COLO668 (cell line): ENCODE results near the gene HBA1.
A peak's percentile ranks its signal among the peaks of the same experiment; 100 is the strongest.
"Not testable (repeated sequence)": the region's sequence is repeated elsewhere in the genome, so short reads cannot be mapped to it uniquely, and the experiment has no call there.

Experiments
- DNase-seq: peaks from one replicate; lab custom pipeline; 2025; ENCODE audit not compliant: unreplicated experiment; lab: John Stamatoyannopoulos, UW

Gene HBA1

GRCh38 chr16:173928-174769 is 2.3 kb upstream of the HBA1 start:
- not testable (repeated sequence) for DNase-seq

- DNase-seq = no peak
Observed at GRCh38 chr16:175011-175949, 1.2 kb upstream of the HBA1 start.

GRCh38 chr16:176006-176405 is 474 bp upstream of the HBA1 start:
- DNase-seq = not testable (repeated sequence)

- DNase-seq = no peak
Observed at GRCh38 chr16:177394-177822, 928 bp downstream of the HBA1 start.

DNA sequence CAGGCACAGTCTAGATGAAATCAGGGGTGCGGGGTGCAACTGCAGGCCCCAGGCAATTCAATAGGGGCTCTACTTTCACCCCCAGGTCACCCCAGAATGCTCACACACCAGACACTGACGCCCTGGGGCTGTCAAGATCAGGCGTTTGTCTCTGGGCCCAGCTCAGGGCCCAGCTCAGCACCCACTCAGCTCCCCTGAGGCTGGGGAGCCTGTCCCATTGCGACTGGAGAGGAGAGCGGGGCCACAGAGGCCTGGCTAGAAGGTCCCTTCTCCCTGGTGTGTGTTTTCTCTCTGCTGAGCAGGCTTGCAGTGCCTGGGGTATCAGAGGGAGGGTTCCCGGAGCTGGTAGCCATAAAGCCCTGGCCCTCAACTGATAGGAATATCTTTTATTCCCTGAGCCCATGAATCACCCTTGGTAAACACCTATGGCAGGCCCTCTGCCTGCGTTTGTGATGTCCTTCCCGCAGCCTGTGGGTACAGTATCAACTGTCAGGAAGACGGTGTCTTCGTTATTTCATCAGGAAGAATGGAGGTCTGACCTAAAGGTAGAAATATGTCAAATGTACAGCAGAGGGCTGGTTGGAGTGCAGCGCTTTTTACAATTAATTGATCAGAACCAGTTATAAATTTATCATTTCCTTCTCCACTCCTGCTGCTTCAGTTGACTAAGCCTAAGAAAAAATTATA is 1.6 kb downstream of the HBA1 start:
- peak; percentile 59 for DNase-seq

- no peak for DNase-seq
Observed at GRCh38 chr16:178668-179015, 2.2 kb downstream of the HBA1 start.

DNA sequence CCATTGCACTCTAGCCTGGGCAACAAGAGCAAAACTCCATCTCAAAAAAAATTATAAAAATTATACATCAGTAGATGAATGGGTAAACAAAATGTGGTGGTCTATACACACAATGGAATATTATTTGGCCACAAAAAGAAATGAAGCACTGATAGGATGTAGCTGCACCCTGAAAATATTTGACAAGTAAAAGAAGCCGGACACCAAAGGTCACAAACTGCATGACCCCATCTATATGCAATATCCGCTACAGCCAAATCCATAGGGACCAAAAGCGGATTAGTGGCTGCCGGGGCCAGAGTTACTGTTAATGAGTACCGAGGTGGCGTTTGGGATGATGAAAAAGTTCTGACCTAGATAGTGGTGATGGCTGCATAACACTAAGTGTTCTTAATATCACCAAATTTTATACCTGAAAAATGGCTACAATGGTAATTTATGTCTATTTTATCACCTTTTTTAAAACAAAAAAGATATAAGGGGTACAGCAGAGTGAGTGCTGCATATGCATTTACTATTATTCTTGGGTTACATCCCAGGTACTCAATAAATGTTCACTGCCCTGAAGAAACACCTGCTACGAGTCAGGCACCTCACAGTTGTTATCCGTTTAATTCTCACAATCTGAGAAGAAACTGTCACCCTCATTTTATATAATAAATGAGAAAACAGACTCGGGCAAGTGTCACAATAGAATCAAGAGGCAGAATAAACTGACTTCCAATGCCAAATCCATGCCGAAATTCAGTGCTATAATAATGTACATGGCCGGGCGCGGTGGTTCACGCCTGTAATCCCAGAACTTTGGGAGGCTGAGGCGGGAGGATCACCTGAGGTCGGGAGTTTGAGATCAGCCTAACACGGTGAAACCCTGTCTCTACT is 3.0 kb downstream of the HBA1 start:
- no peak for DNase-seq

DNA sequence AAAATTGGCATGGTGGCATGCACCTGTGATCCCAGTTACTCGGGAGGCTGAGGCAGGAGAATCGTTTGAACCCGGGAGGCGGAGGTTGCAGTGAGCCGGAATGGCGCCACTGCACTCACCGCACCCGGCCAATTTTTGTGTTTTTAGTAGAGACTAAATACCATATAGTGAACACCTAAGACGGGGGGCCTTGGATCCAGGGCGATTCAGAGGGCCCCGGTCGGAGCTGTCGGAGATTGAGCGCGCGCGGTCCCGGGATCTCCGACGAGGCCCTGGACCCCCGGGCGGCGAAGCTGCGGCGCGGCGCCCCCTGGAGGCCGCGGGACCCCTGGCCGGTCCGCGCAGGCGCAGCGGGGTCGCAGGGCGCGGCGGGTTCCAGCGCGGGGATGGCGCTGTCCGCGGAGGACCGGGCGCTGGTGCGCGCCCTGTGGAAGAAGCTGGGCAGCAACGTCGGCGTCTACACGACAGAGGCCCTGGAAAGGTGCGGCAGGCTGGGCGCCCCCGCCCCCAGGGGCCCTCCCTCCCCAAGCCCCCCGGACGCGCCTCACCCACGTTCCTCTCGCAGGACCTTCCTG is 3.7 kb downstream of the HBA1 start, which contains the start of gene HBQ1:
TSS of gene HBQ1 (plus strand) at position 359 of the 575 bp plus-strand sequence. CDS start at position 387, 28 bp downstream.
- peak; percentile 23 for DNase-seq

DNA sequence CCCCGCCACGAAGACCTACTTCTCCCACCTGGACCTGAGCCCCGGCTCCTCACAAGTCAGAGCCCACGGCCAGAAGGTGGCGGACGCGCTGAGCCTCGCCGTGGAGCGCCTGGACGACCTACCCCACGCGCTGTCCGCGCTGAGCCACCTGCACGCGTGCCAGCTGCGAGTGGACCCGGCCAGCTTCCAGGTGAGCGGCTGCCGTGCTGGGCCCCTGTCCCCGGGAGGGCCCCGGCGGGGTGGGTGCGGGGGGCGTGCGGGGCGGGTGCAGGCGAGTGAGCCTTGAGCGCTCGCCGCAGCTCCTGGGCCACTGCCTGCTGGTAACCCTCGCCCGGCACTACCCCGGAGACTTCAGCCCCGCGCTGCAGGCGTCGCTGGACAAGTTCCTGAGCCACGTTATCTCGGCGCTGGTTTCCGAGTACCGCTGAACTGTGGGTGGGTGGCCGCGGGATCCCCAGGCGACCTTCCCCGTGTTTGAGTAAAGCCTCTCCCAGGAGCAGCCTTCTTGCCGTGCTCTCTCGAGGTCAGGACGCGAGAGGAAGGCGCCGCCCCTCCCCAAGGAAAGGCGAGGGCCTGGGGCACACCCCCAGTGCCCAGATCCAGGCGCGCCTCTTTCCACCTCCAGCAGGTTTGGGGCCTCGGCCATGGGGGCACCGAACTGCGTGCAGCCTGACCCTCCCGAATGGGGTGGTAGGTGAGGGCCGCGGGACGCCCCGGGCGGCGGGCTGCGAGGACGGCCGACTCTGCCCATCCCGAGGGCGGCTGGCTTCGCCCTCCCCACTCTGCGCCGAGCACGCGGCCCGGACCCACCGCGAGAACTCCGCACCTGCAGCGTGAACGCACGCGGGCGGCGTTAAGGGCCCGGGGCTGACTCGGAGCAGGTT is 4.4 kb downstream of the HBA1 start:
- peak; percentile 89 for DNase-seq

DNA sequence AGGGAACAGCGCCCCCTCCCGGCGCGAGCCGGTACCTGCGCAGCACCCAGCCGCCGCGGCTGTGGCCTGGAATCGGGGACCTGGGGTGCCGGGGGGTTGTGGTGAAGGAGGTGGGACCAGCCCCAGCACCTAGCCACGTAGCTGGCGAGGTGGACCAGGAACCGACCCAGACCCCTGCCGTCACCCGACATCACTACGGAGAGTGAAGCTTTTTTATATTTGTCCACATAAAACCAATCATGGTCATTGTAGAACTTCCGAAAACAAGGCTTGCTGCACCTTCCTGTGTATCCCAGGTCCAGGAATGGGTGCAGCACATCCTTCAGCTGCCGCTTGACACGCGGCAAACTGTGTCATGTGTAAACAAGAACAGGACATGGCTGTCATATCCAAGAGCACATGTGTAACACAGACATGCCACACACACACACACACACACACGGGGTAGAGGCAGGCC is 5.1 kb downstream of the HBA1 start:
- no peak for DNase-seq

DNA sequence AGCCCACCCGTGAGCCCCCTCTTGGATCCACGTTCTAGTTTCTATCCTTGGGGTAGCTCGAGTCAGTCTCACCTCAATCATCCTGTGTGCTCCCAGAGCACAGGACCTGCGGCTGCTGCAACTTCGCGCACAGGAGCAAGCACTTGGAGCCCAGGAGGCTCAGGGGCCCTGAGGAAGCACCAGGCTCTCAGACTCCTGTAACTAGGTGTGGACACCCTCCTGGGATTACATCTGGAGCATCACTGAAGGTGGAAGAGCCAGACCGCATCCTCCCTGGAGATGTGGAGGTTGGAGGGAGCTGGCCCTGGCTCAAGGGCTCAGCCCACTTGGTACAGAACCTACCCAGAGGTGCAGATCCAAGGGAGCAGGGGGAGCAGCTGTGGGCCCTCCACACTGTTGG is 6.5 kb downstream of the HBA1 start:
- DNase-seq = no peak

DNA sequence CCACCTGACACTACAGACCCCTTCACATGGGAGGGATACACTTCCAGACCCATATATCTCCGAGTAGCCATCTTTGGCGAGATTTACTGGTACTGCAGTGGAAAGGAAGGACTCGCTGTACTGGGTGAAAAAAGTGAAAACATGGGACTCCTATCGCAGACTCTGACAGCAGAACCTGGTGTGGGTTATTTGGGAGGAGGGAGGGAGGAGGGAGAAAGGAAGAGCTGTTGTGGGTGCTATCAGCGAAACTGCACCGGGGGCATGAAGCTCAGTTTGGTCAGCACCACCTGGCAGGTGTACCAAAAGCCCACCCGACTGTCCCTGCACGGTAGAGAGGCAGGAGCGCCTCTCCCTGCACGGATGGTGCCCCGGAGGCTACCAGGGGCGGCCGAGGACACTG is 8.7 kb downstream of the HBA1 start:
- DNase-seq = no peak

DNA sequence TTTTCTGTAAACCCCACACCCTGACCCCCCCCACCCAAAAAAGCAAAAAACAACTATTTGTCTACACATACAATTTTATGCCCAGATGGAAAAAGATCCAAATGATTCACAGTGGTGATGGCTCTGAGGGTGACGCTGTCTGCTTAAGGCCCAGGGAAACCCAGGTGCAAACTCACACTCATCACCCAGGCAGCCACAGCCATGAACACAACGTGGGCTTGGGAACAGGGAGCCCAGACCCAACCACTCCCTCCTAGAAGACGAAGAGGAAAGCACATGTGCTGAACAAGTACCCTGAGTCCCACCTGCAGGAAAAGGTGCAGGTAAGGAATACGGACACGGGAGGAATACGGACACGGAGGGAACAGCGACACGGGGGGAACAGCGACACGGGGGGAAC is 9.2 kb downstream of the HBA1 start:
- DNase-seq = no peak

DNA sequence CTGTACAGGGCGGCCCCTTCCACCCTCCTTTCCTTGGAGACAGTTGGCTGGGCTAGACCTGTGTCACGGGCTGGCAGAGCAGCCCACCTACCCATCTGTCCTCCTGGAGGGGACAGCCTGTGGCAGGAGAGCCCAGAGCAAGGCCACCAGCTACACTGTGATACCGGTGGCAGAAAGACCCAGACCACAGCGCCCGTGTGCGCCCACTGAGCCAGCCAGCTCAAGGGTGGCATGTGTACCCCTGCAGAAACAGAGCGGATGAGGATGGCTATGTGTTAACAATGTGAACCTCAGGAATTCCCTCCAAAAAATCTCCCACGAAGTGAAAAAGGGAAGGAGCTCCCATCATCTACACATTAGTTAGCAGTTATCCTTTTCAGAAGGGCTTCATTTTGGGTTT is 10.8 kb downstream of the HBA1 start:
- no peak for DNase-seq

DNA sequence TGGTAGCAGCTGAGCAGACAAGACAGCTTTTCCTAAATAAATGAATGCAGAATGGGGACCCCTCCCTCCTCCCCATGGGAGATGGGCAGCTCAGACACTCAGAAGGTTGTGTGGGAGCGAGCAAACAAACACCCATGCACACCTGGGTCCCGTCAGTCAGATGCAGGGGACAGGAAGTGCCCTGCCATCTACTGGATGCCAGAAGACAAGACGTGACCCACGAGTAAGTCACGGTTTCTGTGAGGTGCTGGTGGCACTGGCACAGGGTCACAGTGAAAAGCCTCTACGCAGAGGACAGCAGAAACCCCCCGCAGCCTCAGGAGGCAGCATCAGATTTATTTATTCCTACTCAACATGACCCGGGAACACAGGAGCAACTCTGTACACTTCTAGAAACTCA is 12.2 kb downstream of the HBA1 start:
- DNase-seq = no peak

GRCh38 chr16:189604-190186 is 13.2 kb downstream of the HBA1 start:
- DNase-seq = no peak

DNA sequence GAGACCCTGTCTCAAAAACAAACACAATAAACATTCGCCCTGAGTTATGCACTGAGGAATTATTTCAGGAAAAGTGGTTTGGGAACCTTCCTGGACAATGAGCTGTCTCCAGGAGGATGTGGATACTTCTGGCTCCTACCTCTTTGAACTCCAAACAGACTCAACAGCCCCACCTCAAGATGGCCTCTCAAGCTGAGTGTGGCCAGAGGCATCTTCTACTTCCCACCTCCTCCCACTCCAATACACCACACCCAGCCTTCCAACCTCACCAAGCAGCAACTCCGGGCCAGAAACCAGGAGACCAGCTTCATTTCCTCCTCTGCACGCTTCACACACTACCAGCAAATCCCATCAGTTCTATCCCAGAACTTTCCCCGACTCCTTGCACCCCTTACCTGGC is 15.4 kb downstream of the HBA1 start:
- no peak for DNase-seq

DNA sequence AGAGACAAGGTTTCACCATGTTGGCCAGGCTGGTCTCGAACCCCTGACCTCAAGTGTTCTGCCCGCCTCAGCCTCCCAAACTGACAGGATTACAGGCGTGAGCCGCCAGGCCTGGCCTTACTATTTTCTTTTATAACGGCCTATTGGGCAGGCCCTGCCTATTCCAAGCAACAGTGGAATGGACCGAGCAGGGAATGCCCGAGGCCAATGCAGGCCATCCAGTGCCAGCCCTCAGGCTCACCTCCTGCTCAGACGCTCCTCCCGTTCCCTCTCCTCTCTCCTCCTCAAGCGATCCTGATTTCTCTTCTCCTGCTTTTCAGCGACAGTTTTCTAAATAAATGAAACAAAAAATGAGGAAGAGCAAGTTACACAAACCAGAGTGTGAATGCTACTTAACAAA is 16.2 kb downstream of the HBA1 start:
- no peak for DNase-seq

GRCh38 chr16:193441-193840 is 17.0 kb downstream of the HBA1 start:
- no peak for DNase-seq
